C4-2B (cell line): ENCODE measurements around the gene BRK1.

Experiments used
- CTCF ChIP-seq: fragments of 450-650 bp; conservative IDR thresholded peaks from 2 replicates; pipeline ENCODE4 v1.5.1; 2017; ENCODE audit warnings: mild to moderate bottlenecking
- ZFX ChIP-seq: fragments of 450-650 bp; IDR thresholded peaks from 2 replicates; pipeline ENCODE4 v1.6.1; 2017

- TF ChIP-seq CTCF (no peak), ZFX (no peak)
Observed at GRCh38 chr3:10154335-10155122, 39.1 kb downstream of the BRK1 start.
